HG03575 (cell line): ENCODE data around the gene KRTAP10-6.
"Not testable (repeated sequence)": the region's sequence is repeated elsewhere in the genome, so short reads cannot be mapped to it uniquely, and the experiment has no call there.

ENCODE experiments used
- ATAC-seq: cut with Tn5 transposase; IDR thresholded peaks from one replicate; pipeline ENCODE4 v1.9.1; 2021; ENCODE audit not compliant: unreplicated experiment, insufficient number of reproducible peaks, low FRiP score; ENCODE audit errors: extremely low read depth

KRTAP10-6 gene

DNA sequence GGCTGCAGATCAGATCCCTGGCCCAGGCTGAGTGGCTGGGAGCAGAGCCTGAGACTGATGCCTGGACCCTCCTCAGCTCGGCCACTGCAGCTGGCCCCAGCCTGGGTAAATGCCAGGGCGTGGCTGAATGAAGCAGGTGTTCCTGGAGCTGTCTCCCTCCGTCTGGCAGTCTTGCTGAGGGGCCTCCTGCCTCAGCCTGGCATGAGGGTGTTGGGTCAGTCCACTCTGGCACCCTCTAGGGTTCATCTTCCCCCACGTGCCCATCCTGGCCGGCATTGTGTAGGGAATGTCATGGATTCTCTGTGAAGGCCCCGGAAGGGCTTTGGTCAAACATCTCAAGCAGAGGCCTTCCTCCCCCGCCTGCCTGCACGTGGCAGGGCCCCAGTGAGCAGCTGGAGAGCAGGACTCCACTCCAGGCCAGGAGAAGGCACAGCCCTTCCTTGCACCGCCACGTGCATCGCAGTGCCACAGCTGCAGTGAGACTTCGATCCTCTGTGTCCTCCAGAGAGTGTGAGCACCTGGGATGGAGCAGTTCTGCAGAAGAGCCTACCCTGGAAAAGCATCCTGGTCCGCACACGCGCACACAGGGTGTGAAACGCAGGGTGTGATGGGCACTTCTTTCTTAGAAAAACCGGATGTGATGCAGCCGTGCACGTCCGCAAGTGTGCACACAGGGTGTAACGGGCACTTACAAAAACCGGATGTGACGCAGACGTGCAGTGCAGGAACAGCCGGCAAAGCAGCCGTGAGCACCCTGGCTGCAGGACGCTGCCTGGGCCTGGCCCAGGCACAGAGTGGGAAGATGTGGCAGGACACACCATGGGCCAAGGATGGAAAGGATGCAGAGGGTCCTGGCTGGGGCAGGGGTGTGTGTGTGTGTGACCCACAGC lies 23.4 kb downstream of the KRTAP10-6 start:
- ATAC-seq, result no peak

DNA sequence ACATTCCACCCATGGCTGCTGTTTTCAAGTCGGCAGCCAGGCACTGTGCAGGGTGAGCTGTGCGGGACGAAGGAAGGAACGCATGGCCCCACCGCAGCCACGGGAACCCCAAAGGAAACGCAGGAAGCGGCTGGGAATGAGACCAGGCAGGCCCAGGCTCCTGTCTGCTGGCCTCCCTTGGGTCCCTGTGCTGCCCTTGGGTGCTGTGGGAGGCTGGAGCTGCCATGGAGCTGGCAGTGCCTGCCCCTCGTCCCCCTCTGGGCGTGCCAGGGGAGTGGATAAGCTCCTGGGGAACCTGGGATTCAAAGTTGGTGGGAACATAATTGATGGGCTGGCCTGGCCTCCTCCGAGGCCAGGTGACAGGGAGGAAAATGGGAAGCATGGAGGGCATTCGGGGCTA lies 24.0 kb downstream of the KRTAP10-6 start:
- no peak for ATAC-seq

DNA sequence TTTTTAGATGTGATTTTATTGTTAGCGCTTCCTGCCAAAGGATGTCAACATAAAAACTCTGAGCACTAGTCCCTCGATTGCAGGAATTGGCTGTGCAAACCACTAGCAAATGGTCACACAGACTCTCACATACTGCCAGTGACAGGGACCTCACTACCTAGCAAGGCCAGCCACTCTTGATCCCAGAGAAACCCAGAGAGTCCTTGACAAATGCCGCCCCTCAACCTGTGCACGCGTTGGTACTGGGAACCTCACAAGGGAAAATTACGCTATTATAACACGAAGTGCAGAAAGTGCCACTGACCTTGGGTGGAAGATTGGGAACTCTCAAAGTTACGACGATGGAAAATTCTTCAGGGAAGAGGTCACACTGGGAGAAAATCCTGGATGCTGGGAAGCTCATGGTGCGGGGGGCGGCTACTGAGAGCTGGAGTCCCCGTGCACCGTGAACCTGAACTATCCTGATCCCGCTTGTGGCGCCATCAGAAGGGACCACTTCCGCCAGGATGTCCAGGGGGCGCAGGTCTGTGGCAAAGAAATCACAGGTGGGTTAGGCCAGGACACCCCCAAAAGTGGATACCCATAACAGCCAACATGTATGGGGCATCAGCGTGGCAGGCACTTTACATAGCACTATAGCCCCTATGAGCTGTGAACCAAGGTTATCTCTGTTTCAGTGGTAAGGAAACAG lies 24.7 kb downstream of the KRTAP10-6 start:
- no peak for ATAC-seq

DNA sequence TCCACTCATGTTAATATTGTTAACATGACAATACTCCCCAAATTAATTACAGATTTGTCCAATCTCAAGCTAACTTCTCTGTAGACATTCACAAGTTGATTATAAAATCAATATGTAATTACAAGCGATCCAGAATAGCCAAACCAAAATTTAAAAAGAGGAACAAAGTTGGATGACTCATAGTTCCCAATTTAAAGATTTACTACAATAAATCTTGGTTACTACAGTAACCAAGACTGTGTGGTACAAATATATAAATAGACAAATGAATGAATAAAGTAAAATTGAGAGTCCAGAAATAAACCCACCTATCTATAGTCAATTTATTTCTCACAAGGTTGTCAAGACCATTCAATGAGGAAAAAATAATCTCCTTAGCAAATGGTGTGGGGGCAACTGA lies 25.9 kb downstream of the KRTAP10-6 start:
- ATAC-seq, result no peak

DNA sequence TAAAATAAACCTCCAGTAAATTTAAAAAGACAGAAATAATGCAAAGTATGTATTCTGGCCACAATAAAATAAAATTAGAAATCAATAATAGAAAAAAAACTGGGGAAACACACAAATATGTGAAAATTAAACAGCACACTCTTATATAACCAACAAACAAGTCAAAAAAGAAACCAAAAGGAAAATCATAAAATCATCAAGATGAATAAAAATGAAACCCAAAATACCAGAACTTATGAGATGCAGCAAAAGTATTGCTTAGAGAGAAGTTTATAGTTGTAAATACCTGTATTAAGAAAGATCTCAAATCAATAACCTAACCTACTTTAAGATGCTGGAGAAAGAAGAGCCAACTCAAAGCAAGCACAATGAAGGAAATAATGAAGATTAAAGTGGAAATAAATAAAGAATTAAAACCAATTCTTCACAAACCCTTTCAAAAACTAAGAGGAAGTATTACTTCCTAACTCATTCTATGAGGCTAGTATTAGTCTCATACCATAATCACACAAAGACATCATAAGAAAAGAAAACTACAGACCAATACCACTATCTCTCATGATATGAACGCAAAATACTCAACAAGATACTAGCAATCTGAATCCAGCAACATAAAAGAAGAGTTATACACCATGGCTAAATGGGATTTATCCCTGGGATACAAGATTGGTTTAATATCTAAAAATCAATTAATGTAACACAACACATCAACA lies 27.3 kb downstream of the KRTAP10-6 start:
- ATAC-seq, result no peak

DNA sequence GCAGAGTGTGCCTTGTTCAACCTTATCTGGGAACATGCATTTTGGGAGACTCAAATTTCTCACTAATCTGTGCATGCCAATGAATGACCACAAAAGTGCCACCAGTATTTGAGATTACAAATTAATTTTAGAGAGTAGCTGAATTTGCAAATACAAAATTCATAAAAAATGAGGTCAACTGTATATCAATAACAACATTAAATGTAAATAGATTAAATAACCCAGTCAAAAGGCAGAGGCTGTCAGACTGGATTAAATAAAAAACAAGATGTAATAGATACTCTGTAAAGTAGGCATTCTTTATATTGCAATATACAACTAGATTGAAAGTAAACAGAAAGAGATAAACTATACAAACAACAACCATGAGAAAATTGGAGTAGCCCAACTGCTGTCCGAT lies 28.2 kb downstream of the KRTAP10-6 start:
- ATAC-seq, result no peak

DNA sequence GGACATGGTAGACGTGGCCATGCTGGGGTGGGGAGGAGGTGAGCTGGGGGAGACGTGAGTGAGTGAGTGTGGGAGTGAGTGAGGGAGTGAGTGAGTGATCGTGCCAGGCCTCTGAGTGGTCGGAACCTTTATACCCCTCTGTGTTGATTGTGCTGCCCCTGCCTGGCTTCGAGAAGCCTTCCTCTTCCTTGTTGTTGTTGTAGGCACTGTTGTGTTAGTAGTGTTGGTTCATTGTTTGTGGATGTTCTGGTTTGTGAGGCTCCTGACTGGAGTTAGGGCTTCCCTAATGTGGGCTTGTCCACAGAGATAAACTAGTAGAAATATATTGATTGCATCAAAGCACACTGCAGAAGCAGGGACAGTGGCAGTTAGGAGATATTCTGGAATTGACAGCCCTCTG lies 33.6 kb downstream of the KRTAP10-6 start, which contains the start of gene KRTAP10-3:
KRTAP10-3 (minus strand) TSS at position 101 of the 400 bp plus-strand sequence; CDS start at position 21, 80 bp downstream.
- no peak for ATAC-seq

DNA sequence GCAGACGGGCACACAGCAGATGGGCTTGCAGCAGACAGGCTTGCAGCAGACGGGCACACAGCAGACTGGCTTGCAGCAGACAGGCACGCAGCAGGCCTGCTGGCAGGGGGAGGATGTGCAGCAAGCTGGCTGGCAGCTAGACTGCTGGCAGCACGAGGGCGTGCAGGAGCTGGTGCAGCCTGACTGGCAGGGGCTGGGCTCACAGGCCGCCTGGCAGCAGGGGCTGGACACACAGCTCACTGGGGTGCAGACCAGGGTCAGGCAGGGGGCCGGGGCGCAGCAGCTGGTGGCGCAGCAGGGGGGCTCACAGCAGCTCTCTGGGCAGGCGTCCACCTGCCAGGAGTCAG lies 34.0 kb downstream of the KRTAP10-6 start:
- not testable (repeated sequence) for ATAC-seq

DNA sequence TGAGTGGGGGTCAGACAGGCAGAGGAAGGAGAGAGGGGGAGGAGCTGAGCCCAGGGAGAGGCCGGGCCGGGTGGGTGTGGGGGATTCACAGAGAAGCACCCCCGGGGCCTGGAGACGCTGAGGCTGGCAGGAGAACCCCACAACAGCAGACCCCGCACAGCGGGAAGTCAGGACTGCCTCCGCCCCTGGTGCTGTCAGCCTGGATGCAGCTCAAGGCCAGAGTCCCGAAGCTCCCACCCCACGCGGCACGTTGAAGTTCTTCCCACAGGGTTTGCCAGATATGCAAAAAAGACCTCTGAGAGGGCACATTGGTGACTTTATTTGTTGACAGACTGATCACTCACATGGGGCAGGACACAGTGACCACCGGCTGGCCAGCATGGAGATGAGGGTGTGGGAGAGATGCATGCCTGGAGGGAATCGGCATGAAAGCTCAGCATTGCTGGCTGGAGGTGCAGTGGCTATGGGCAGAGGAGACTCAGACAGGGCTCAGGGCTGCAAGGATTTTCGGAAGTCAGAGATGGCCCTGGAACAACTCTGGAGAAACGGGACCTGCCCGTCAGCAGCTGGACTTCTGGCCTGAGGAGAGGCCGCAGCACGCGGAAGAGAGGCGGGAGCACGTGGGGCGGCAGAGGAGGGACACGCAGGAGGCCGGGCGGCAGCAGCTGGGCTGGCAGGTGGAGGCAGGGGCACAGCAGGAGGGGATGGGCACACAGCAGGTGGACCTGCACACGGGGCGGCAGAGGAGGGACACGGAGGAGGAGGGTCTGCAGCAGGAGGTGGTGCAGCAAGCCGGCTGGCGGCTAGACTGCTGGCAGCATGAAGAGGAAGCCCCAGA lies 34.6 kb downstream of the KRTAP10-6 start:
- no peak for ATAC-seq

DNA sequence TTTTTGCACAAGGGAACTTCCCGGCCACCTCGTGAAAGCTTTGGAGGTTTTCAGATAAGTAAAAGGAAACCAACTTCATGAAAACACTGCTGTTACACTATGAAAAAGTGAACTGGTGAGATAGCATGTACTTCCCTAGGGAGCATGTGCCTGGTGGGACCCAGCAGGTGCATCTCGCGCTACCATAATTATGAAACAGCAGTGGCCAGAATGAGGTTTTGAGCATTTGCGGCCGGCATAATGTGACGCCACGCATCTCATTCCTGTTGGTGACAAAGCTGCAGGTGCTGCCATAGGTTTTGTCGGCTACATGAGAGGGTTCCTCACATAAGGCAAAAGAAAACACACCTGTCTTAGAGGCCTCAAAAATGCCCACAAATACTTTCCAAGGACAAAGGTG lies 35.4 kb downstream of the KRTAP10-6 start:
- ATAC-seq, result no peak

DNA sequence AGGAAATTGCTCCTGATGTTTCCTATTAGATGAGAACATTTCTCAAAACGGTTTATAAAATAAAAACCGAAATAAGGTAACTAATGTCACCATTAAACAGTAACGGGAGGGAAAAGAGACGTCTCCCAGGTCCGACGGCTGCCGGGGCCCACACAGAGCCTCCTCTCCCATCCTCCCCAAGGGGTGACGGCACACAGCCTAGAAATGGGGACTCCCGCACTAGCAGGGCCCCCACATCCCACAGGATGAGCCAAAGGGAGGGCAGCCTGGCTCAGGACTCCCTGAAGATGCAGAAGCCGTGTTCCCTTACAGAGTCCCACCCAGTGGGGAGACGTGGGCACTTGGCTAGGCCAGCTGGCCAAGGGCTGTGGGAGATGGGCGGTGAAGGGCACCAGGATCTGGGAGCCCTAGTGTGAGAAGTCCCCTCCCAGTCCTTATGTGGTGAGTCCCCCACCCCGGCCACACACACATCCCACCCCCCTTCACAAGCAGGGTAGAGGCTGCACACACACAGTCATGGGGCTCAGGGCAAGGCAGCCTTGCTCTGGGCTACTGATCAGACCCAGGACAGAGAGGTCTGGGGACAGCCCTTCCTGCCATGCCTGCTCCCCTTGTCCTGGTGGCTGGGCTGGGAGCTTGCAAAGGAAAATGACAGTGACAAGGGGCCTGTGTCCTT lies 37.0 kb downstream of the KRTAP10-6 start:
- no peak for ATAC-seq

DNA sequence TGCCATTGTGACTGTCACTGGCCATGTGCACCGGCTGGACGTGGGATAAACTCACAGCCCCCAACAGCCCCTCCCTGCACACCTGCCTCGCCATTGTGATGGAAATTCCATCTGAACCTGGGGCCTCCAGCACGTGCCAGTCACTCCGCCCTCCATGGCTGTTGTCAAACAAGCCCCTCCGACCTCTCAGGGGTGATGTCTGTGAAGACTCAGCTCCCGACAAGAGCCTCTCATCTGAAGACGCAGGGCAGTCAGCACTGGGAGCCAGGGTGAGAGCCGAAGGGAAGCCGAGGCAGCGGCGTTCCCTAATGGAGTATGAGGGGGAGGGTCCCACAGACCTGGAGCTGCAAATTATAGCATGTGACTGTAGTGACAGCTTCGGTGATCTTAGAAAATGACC lies 39.6 kb downstream of the KRTAP10-6 start:
- ATAC-seq, result no peak

DNA sequence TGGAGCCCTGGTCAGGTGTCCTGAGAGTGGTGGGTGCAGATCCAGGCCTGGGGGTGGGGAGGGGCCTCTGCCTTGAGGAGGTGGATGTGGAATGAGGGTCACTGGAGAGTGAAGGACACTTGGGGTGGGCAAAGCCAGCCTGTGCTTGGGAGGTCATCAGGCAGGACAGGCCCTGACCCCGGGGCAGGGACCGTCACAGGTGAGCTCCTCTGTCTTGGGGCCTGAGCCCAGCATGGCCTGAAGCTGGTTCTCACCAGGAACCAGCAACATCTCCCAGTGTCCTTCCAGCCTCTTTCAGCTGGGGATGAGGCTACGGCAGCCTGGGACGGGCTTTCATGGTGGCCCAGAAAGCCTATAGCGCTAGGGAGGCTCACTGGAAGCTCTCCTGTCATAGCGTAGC lies 40.2 kb downstream of the KRTAP10-6 start:
- ATAC-seq, result no peak

DNA sequence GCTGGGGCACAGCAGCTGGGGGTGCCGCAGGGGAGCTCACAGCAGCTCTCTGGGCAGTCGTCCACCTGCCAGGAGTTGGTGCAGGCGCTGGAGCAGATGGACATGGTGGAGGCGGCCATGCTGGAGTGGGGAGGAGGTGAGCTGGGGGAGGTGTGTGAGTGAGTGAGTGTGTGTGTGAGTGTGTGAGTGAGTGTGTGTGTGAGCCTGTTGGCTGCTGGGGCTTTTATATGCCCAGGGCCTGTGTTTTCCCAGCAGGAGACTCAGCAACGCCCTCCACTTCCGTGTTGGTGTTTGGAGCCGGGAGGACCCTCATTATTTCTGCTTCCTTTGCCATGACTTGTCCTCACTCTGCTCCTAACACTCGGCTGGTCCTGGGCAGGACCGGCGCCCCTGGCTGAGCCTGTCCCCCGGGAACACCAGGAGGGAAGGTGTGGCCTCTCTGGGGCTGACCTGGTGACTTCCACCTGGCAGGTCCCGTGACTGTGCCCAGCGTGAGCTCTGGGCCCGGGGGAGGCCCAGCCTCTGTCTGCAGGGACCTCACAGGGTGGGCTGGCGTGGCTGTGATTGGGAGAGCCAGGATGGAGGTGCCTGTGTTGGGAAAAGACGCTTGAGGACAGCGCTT lies 40.9 kb downstream of the KRTAP10-6 start, which contains the start of gene KRTAP10-2:
KRTAP10-2 (minus strand) TSS at position 166 of the 622 bp plus-strand sequence; CDS start at position 119, 47 bp downstream.
- ATAC-seq, result no peak

DNA sequence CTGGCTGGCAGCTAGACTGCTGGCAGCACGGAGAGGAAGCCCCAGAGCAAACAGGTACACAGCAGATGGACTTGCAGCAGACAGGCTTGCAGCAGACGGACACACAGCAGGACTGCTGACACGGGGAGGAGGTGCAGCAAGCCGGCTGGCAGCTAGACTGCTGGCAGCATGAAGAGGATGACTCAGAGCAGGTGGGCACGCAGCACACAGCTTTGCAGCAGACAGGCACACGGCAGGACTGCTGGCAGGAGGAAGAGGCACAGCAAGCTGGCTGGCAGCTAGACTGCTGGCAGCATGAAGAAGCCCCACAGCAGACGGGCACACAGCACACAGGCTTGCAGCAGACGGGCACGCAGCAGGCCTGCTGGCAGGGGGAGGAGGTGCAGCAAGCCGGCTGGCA lies 41.5 kb downstream of the KRTAP10-6 start:
- ATAC-seq, result no peak

DNA sequence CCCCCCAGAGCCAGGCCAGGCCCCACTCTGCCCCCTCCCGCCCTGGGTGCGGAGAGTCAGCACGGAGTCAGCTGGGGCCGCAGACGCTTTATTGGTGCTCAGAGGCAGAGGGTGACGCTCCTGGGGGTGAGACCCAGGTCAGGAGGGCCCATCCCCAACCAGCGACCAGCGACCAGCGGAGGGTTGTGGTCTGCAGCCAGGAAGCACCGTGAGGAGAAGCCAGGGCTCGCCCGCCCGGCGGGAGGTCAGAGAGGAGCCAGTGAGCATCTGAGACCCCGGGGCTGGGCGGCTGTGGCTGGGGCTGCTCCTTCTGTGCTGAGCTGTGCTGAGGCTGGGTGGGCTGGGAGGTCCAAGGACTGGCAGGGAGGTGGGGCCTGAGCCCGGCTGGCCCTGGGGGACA lies 42.0 kb downstream of the KRTAP10-6 start:
- ATAC-seq, result not testable (repeated sequence)

DNA sequence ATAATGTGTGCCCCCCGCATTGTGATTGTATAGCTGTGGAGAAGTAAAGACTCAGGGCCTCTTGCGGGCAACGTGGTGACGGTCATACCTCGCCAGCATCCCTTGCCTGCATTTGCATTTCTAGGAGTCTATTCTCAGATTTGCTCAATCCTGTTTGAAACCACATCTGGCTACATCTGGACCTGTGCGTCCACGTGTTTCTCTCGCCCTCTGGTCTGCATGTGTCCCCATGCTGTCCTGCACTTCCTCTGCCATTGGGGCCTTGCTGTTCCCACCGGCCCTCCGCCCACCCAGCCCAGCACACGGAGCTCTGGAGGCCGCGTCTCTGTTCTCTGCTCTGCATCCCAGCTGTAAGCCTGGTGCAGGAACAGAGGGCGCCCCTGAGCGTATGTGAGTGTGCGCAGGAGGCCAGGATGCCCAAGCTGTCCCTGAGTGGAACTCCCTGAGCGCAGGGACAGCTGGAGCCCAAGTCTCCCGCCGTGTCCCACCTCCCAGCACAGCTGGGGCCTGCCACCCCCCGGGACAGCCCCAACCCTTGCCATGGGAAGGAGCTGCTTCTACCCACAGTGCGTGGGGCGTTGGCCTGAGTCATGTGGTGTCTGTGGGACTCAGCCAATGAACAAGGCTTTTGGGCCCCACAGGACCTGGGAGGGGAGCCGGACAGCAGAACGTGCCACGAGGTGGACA lies 42.6 kb downstream of the KRTAP10-6 start:
- no peak for ATAC-seq
